ENCODE results near the gene NSD1.
"Not testable (repeated sequence)": the region's sequence is repeated elsewhere in the genome, so short reads cannot be mapped to it uniquely, and the experiment has no call there.

The NSD1 gene

DNA sequence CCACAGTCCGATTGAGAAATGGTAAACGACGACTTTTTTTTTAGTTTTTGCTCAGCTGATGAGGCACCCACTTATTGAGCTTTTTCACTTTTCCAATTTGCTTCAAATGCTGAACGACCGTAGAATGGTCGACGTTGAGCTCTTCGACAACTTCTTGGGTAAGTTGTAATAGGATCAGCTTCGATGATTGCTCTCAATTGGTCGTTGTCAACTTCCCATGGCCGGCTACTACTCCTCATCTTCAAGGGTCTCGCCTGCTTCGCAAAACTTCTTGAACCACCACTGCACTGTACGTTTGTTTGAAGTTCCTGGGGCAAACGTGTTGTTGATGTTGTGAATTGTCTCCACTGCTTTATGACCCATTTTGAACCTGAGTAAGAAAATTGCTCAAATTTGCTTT is 35.7 kb downstream of the NSD1 start:
- no peak overlapping the region for H3K27ac Mint-ChIP-seq
- H3K9me3 Mint-ChIP-seq = no peaks in the 10 kb centered on the region
- H3K36me3 Mint-ChIP-seq (ENCODE audit: low read depth) = peaks cover 25% of the 10 kb centered on the region
- H3K4me3 Mint-ChIP-seq = no peak overlapping the region
- no peaks in the 10 kb centered on the region for H3K27me3 Mint-ChIP-seq (ENCODE audit: low read depth)
- peaks cover 9% of the 10 kb centered on the region for H3K4me1 Mint-ChIP-seq (ENCODE audit: low read depth)

- Mint-ChIP-seq H3K27me3 (ENCODE audit: low read depth) (no peaks in the 10 kb centered on the region), H3K27ac (no peak overlapping the region), H3K9me3 (no peaks in the 10 kb centered on the region), H3K4me3 (no peak overlapping the region), H3K4me1 (ENCODE audit: low read depth) (peaks cover 9% of the 10 kb centered on the region), H3K36me3 (ENCODE audit: low read depth) (peaks cover 15% of the 10 kb centered on the region)
Observed at GRCh38 chr5:177171961-177172360, 38.4 kb downstream of the NSD1 start.

GRCh38 chr5:177175336-177175735 is 41.8 kb downstream of the NSD1 start:
- H3K27ac Mint-ChIP-seq = no peak overlapping the region

GRCh38 chr5:177176175-177176711 is 42.7 kb downstream of the NSD1 start:
- Mint-ChIP-seq H3K27ac (no peak overlapping the region), H3K27me3 (ENCODE audit: low read depth) (no peaks in the 10 kb centered on the region), H3K4me1 (ENCODE audit: low read depth) (peaks cover 9% of the 10 kb centered on the region), H3K4me3 (no peak overlapping the region), H3K36me3 (ENCODE audit: low read depth) (peaks cover 6% of the 10 kb centered on the region), H3K9me3 (no peaks in the 10 kb centered on the region)

More at GRCh38 chr5:177175336-177175735, 41.8 kb downstream of the NSD1 start:
- Mint-ChIP-seq H3K9me3 (no peaks in the 10 kb centered on the region), H3K36me3 (ENCODE audit: low read depth) (peaks cover 8% of the 10 kb centered on the region), H3K4me1 (ENCODE audit: low read depth) (peaks cover 9% of the 10 kb centered on the region), H3K27me3 (ENCODE audit: low read depth) (no peaks in the 10 kb centered on the region), H3K4me3 (no peak overlapping the region)

DNA sequence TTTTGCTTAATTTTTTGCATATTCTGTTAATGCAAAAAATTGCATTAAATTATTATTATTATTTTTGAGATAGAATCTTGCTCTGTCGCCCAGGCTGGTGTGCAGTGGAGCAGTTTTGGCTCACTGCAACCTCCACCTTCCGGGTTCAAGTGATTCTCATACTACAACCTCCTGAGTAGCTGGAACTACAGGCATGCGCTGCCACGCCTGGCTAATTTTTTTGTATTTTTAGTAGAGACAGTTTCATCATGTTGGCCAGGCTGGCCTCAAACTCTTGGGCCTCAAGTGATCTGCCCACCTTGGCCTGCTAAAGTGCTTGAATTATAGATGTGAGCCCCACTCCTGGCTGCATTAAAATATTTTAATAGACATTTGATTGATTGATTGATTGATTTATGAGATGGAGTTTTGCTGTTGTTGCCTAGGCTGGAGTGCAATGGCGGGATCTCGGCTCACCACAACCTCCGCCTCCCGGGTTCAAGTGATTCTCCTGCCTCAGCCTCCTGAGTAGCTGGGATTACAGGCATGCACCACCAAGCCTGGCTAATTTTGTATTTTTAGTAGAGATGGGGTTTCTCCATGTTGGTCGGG is 44.4 kb downstream of the NSD1 start:
- not testable (repeated sequence) for H3K36me3 Mint-ChIP-seq (ENCODE audit: low read depth); H3K27ac Mint-ChIP-seq; H3K27me3 Mint-ChIP-seq (ENCODE audit: low read depth); H3K4me3 Mint-ChIP-seq; H3K9me3 Mint-ChIP-seq; H3K4me1 Mint-ChIP-seq (ENCODE audit: low read depth)

GRCh38 chr5:177178733-177179304 is 45.2 kb downstream of the NSD1 start:
- H3K4me1 Mint-ChIP-seq (ENCODE audit: low read depth) = peaks cover 3% of the 10 kb centered on the region

GRCh38 chr5:177179431-177179830 is 45.9 kb downstream of the NSD1 start:
- peaks cover 4% of the 10 kb centered on the region for H3K4me1 Mint-ChIP-seq (ENCODE audit: low read depth)
- H3K27ac Mint-ChIP-seq = no peak overlapping the region
- no peaks in the 10 kb centered on the region for H3K9me3 Mint-ChIP-seq
- H3K27me3 Mint-ChIP-seq (ENCODE audit: low read depth) = no peaks in the 10 kb centered on the region
- no peak overlapping the region for H3K4me3 Mint-ChIP-seq
- H3K36me3 Mint-ChIP-seq (ENCODE audit: low read depth) = peaks cover 5% of the 10 kb centered on the region

More at GRCh38 chr5:177178733-177179304, 45.2 kb downstream of the NSD1 start:
- no peak overlapping the region for H3K27ac Mint-ChIP-seq
- H3K9me3 Mint-ChIP-seq = no peaks in the 10 kb centered on the region
- H3K4me3 Mint-ChIP-seq = no peak overlapping the region
- H3K36me3 Mint-ChIP-seq (ENCODE audit: low read depth) = peaks cover 4% of the 10 kb centered on the region
- no peaks in the 10 kb centered on the region for H3K27me3 Mint-ChIP-seq (ENCODE audit: low read depth)

GRCh38 chr5:177183142-177183541 is 49.6 kb downstream of the NSD1 start:
- Mint-ChIP-seq H3K9me3 (no peaks in the 10 kb centered on the region), H3K4me3 (no peak overlapping the region), H3K36me3 (ENCODE audit: low read depth) (peaks cover 5% of the 10 kb centered on the region), H3K27ac (no peak overlapping the region), H3K27me3 (ENCODE audit: low read depth) (no peaks in the 10 kb centered on the region), H3K4me1 (ENCODE audit: low read depth) (peaks cover 4% of the 10 kb centered on the region)

- Mint-ChIP-seq H3K36me3 (ENCODE audit: low read depth) (peaks cover 4% of the 10 kb centered on the region), H3K27me3 (ENCODE audit: low read depth) (no peaks in the 10 kb centered on the region), H3K9me3 (no peaks in the 10 kb centered on the region), H3K4me1 (ENCODE audit: low read depth) (peaks cover 6% of the 10 kb centered on the region), H3K4me3 (no peak overlapping the region), H3K27ac (peak overlapping the region; percentile 2)
Observed at GRCh38 chr5:177183766-177184360, 50.3 kb downstream of the NSD1 start.

- no peaks in the 10 kb centered on the region for H3K9me3 Mint-ChIP-seq
- no peak overlapping the region for H3K27ac Mint-ChIP-seq
- peaks cover 3% of the 10 kb centered on the region for H3K36me3 Mint-ChIP-seq (ENCODE audit: low read depth)
- H3K4me1 Mint-ChIP-seq (ENCODE audit: low read depth) = peaks cover 6% of the 10 kb centered on the region
- no peaks in the 10 kb centered on the region for H3K27me3 Mint-ChIP-seq (ENCODE audit: low read depth)
- no peak overlapping the region for H3K4me3 Mint-ChIP-seq
Observed at GRCh38 chr5:177185993-177186392, 52.4 kb downstream of the NSD1 start.

- H3K4me1 Mint-ChIP-seq (ENCODE audit: low read depth) = peaks cover 6% of the 10 kb centered on the region
- H3K27me3 Mint-ChIP-seq (ENCODE audit: low read depth) = no peaks in the 10 kb centered on the region
- H3K9me3 Mint-ChIP-seq = no peaks in the 10 kb centered on the region
Observed at GRCh38 chr5:177186645-177187044, 53.1 kb downstream of the NSD1 start.

GRCh38 chr5:177188775-177189174 is 55.2 kb downstream of the NSD1 start:
- no peaks in the 10 kb centered on the region for H3K27me3 Mint-ChIP-seq (ENCODE audit: low read depth)
- H3K4me1 Mint-ChIP-seq (ENCODE audit: low read depth) = peaks cover 4% of the 10 kb centered on the region
- no peaks in the 10 kb centered on the region for H3K9me3 Mint-ChIP-seq
- no peak overlapping the region for H3K4me3 Mint-ChIP-seq
- peaks cover 6% of the 10 kb centered on the region for H3K36me3 Mint-ChIP-seq (ENCODE audit: low read depth)
- no peak overlapping the region for H3K27ac Mint-ChIP-seq

More at GRCh38 chr5:177186645-177187044, 53.1 kb downstream of the NSD1 start:
- no peak overlapping the region for H3K27ac Mint-ChIP-seq
- H3K36me3 Mint-ChIP-seq (ENCODE audit: low read depth) = peaks cover 3% of the 10 kb centered on the region
- no peak overlapping the region for H3K4me3 Mint-ChIP-seq

DNA sequence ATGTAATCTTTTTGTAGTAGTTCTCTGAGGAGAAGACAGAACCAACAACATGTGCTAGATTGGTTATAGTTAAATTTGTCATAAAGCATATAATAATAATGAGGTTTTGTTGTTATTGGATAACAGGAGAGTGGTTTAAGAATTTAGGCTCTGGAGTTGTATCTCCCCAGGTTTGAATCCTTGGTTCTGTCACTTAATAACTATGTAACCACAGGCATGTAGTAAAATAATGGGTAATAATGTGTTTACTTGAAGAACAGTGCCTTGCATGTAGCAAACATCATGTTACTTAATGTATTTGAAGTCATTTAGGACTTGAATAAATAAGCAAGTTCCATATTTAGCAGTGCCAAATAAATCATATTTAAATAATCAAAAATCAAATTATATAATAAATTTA is 55.8 kb downstream of the NSD1 start:
- H3K4me3 Mint-ChIP-seq = no peak overlapping the region
- H3K9me3 Mint-ChIP-seq = no peaks in the 10 kb centered on the region
- H3K27me3 Mint-ChIP-seq (ENCODE audit: low read depth) = no peaks in the 10 kb centered on the region
- peaks cover 8% of the 10 kb centered on the region for H3K36me3 Mint-ChIP-seq (ENCODE audit: low read depth)
- peaks cover 2% of the 10 kb centered on the region for H3K4me1 Mint-ChIP-seq (ENCODE audit: low read depth)
- no peak overlapping the region for H3K27ac Mint-ChIP-seq

DNA sequence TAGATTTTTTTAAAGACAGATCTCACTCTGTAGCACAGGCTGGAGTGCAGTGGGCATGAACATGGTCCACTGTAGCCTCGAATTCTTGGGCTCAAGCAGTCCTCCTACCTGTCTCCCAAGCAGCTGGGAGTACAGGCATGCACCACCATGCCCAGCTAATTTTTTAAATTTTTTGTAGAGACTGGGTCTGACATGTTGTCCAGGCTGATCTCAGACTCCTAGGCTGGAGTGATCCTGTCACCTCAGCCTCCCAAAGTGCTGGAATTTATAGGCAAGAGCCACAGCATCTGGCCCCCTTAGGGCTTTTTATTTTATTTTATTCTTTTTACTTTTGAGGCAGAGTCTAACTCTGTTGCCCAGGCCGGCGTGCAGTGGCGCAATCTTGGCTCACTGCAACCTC is 56.4 kb downstream of the NSD1 start:
- H3K4me1 Mint-ChIP-seq (ENCODE audit: low read depth) = peaks cover 2% of the 10 kb centered on the region
- H3K27ac Mint-ChIP-seq = no peak overlapping the region
- no peak overlapping the region for H3K4me3 Mint-ChIP-seq

DNA sequence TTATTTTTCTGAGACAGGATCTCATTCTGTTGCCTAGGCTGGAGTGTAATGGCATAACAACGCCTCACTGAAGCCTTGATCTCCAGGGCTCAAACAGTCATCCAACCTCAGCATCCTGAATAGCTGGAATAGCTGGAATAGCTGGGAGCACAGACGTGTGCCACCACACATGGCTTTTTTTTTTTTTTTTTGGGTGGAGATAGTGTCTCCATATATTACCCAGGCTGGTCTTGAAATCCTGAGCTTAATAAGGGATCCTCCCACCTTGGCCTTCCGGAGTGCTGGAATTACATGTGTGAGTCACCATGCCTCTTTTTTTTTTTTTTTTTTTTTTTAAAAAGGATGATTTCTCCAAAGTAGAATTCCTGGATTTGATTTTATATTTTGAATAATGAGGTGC is 60.7 kb downstream of the NSD1 start:
- Mint-ChIP-seq H3K9me3 (no peaks in the 10 kb centered on the region), H3K36me3 (ENCODE audit: low read depth) (peaks cover 26% of the 10 kb centered on the region), H3K4me3 (no peak overlapping the region), H3K27ac (no peak overlapping the region), H3K4me1 (ENCODE audit: low read depth) (peaks cover 11% of the 10 kb centered on the region), H3K27me3 (ENCODE audit: low read depth) (no peaks in the 10 kb centered on the region)

More for the DNA sequence above, 56.4 kb downstream of the NSD1 start:
- Mint-ChIP-seq H3K27me3 (ENCODE audit: low read depth) (no peaks in the 10 kb centered on the region), H3K36me3 (ENCODE audit: low read depth) (peaks cover 8% of the 10 kb centered on the region), H3K9me3 (no peaks in the 10 kb centered on the region)

Data from T-helper 1 cell treated with Interleukin-12 subunit alpha and Interleukin-12 subunit beta and Interleukin-4 antibody, amounts not matched to agents 30 μg/mL and 1 μg/mL, for 36 hours (primary cell).